ENCODE measurements around the gene SORCS3. TPM values are rescaled to one million over a fixed set of nuclear protein-coding genes. Genes with fewer than 3 reads are reported as not detected.

Gene SORCS3
- total RNA-seq, 1 experiment from 2014 or later: not detected

GRCh38 chr10:104893701-104894100 is 252.6 kb downstream of the SORCS3 start:
- intact Hi-C loops (cut with micrococcal nuclease; ENCODE audit: unreplicated experiment) (no loop called here), in situ Hi-C loops (cut with HindIII; ENCODE audit: low pct_unique_long_range_greater_than_20kb, low sequenced_read_pairs) (no loop called here)
- BruUV-seq (replicated peaks): no TSS peak
- POLR2A ChIA-PET: no interaction called here
- Histone ChIP-seq H3K4me3 (ENCODE audit: low read depth in 2 of 2, low read length in 2 of 2) (no peak overlapping the region), H3K36me3 (ENCODE audit: control insufficient read depth, insufficient read depth, low read length) (no peaks in the 10 kb centered on the region), H3K27ac (ENCODE audit: low read length) (no peak overlapping the region), H3K9me3 (ENCODE audit: control insufficient read depth, insufficient read depth, low read depth, low read length) (peaks cover 13% of the 10 kb centered on the region), H3K27me3 (ENCODE audit: control insufficient read depth, insufficient read depth, low read length) (no peaks in the 10 kb centered on the region), H3K4me1 (ENCODE audit: control insufficient read depth, insufficient read depth, low read length) (no peaks in the 10 kb centered on the region)
- DNase-seq (ENCODE audit: low read depth, low spot score) (no peak), ATAC-seq (no peak)
- CTCF ChIA-PET: no interaction called here
- no peak for TF ChIP-seq SIN3A (IDR thresholded peaks at IDR 0.05; ENCODE audit: borderline replicate concordance, insufficient read depth, low read depth, low read length)
- TF ChIP-seq TCF7L2 (IDR thresholded peaks at IDR 0.05; ENCODE audit: low read depth, low read length): no peak
- no peak for TF ChIP-seq POLR2AphosphoS5 (IDR thresholded peaks at IDR 0.05; ENCODE audit: low read depth, low read length)
- TF ChIP-seq CTCF (IDR thresholded peaks at IDR 0.05): no peak
- TF ChIP-seq REST (IDR thresholded peaks at IDR 0.05; ENCODE audit: insufficient read depth in 1 of 2, low read depth in 2 of 2, low read length in 1 of 2): no peak

DNA sequence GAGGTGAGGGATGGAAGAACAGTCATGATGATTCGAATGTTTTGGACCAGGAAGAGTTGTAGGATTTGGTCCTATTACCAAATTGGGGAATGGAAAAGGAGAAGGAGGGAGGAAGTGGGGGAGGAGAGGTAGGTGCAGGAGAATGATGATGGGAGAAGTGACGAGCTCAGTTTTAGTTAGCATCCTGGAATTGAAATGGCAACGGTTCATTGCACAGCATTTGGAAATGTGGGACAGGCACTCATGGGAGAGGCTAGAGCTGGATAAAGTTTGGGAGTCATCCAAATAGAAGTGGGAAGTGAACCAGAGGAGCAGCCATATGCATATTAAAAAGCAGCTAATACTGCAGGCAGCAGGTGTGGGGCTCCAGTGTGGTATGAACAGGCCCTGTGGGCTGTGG is 253.6 kb downstream of the SORCS3 start:
- no peak for TF ChIP-seq TCF7L2 (IDR thresholded peaks at IDR 0.05; ENCODE audit: low read depth, low read length)
- no peak for TF ChIP-seq SIN3A (IDR thresholded peaks at IDR 0.05; ENCODE audit: borderline replicate concordance, insufficient read depth, low read depth, low read length)
- TF ChIP-seq CTCF (IDR thresholded peaks at IDR 0.05): no peak
- no peak for TF ChIP-seq POLR2AphosphoS5 (IDR thresholded peaks at IDR 0.05; ENCODE audit: low read depth, low read length)
- no peak for TF ChIP-seq REST (IDR thresholded peaks at IDR 0.05; ENCODE audit: insufficient read depth in 1 of 2, low read depth in 2 of 2, low read length in 1 of 2)
- no peak overlapping the region for H3K27ac ChIP-seq (ENCODE audit: low read length)
- H3K9me3 ChIP-seq (ENCODE audit: control insufficient read depth, insufficient read depth, low read depth, low read length): 0 out of 2 replicates have a peak, but pooled peaks cover 4% of the 10 kb centered on the region
- H3K36me3 ChIP-seq (ENCODE audit: control insufficient read depth, insufficient read depth, low read length): no peaks in the 10 kb centered on the region
- POLR2A ChIA-PET: no interaction called here
- H3K4me3 ChIP-seq (ENCODE audit: low read depth in 2 of 2, low read length in 2 of 2): no peak overlapping the region
- no peak for ATAC-seq
- DNase-seq (ENCODE audit: low read depth, low spot score): no peak
- no TSS peak for BruUV-seq (replicated peaks)
- H3K4me1 ChIP-seq (ENCODE audit: control insufficient read depth, insufficient read depth, low read length): no peaks in the 10 kb centered on the region
- in situ Hi-C loops (cut with HindIII; ENCODE audit: low pct_unique_long_range_greater_than_20kb, low sequenced_read_pairs) (no loop called here), intact Hi-C loops (cut with micrococcal nuclease; ENCODE audit: unreplicated experiment) (no loop called here)
- H3K27me3 ChIP-seq (ENCODE audit: control insufficient read depth, insufficient read depth, low read length): no peaks in the 10 kb centered on the region
- CTCF ChIA-PET: no interaction called here
